ENCODE data around the gene RASA3.

DNA sequence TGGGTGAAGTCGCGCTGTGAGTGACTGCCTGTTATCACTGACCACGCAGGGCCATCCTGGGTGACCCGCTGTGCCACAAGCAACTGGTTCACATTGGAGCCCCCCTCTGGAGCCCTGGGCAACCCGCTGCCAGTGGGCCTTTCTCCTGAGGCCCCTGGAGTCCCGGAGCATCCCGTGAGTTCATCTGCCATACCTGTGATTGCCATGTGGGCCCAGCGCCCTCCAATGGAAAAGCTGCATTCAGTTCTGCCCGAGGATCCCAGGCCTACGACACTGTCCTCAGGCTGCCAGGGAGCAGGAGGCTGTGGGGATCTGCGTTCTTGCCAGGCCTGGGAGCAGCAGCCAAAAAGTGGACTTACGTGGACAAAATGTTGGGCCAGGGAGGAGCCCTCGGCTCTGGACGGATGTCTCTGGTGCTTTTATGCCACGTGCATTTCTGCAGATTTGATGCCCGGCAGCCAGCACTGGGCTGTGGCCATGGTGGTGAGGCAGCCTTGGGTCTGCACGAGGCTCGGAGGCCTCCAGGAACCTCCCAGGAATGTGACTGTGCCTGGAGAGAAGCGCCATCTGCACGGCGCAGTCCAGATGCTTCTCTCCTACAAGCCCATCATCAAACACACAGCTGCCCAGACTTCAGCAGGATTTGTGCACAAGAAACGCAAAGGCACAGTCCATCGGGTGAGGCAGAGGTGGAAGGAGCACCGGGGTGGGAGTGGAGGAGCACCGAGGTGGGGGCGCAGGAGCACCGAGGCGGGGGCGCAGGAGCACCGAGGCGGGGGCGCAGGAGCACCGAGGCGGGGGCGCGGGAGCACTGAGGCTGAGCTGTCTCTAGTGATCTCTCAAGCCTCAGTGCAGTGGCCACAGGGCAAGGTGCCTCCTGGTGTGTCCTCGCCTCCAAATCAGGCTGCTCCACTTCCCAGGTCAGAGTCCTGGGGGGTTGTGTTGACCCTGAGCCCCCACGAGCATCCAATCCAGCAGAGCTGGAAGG lies 202.5 kb downstream of the RASA3 start:
- TF ChIP-seq EZH2 (IDR thresholded peaks at IDR 0.05; ENCODE audit: insufficient read depth, low read length): no peak
- TF ChIP-seq, protein P1, sequence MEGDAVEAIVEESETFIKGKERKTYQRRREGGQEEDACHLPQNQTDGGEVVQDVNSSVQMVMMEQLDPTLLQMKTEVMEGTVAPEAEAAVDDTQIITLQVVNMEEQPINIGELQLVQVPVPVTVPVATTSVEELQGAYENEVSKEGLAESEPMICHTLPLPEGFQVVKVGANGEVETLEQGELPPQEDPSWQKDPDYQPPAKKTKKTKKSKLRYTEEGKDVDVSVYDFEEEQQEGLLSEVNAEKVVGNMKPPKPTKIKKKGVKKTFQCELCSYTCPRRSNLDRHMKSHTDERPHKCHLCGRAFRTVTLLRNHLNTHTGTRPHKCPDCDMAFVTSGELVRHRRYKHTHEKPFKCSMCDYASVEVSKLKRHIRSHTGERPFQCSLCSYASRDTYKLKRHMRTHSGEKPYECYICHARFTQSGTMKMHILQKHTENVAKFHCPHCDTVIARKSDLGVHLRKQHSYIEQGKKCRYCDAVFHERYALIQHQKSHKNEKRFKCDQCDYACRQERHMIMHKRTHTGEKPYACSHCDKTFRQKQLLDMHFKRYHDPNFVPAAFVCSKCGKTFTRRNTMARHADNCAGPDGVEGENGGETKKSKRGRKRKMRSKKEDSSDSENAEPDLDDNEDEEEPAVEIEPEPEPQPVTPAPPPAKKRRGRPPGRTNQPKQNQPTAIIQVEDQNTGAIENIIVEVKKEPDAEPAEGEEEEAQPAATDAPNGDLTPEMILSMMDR (IDR thresholded peaks at IDR 0.05; ENCODE audit: insufficient read depth, low read depth, low read length): no peak

Data from astrocyte (in vitro differentiated cells and primary cell).